Measurements from ENCODE around the gene BBS5.
"Not testable (repeated sequence)": the region's sequence is repeated elsewhere in the genome, so short reads cannot be mapped to it uniquely, and the experiment has no call there.

The BBS5 gene

GRCh38 chr2:169431772-169432171, 47.5 kb upstream of the BBS5 start:
- CTCF ChIA-PET; H3K9me3 ChIP-seq (ENCODE audit: control insufficient read depth, insufficient read depth, low read depth, low read length); POLR2A ChIA-PET; H3K4me3 ChIP-seq (ENCODE audit: low read depth, low read length); H3K27ac ChIP-seq (ENCODE audit: extremely low read depth, low read depth, low read length); H3K36me3 ChIP-seq (ENCODE audit: control insufficient read depth in 2 of 2, insufficient read depth in 1 of 2, low read length in 2 of 2); H3K4me1 ChIP-seq (ENCODE audit: control insufficient read depth, insufficient read depth, low read length): not testable (repeated sequence)
- peak; percentile 95 for TF ChIP-seq ZNF146 (tag by site-specific recombination; IDR thresholded peaks at IDR 0.05)
- TF ChIP-seq ZNF580 (tag by site-specific recombination; IDR thresholded peaks at IDR 0.05) = 0 out of 2 replicates have a peak, but pooled peaks have one; percentile 18

GRCh38 chr2:169434236-169434635, 45.1 kb upstream of the BBS5 start:
- H3K27ac ChIP-seq (ENCODE audit: extremely low read depth, low read depth, low read length); H3K4me3 ChIP-seq (ENCODE audit: low read depth, low read length); H3K4me1 ChIP-seq (ENCODE audit: control insufficient read depth, insufficient read depth, low read length); H3K36me3 ChIP-seq (ENCODE audit: control insufficient read depth in 2 of 2, insufficient read depth in 1 of 2, low read length in 2 of 2); POLR2A ChIA-PET; H3K9me3 ChIP-seq (ENCODE audit: control insufficient read depth, insufficient read depth, low read depth, low read length): not testable (repeated sequence)
- TF ChIP-seq REST (tag by site-specific recombination; IDR thresholded peaks at IDR 0.05) = peak; percentile 80
- CTCF ChIA-PET = interaction anchor here (0.6 to 0.7 kb wide), 3 partner anchors 14 to 1068 kb away, joined by 3 to 5 read pairs (median 3); no protein-coding TSS in a partner anchor

- TF ChIP-seq ZBTB10 (tag by site-specific recombination; IDR thresholded peaks at IDR 0.05) = no peak
- no peak for TF ChIP-seq ZNF654 (tag by site-specific recombination; IDR thresholded peaks at IDR 0.05; ENCODE audit: low read depth)
- TF ChIP-seq IKZF3 (tag by site-specific recombination; IDR thresholded peaks at IDR 0.05) = no peak
- TF ChIP-seq MEIS1 (CRISPR knock-in tag; IDR thresholded peaks at IDR 0.05; ENCODE audit: borderline replicate concordance) = no peak
- TF ChIP-seq ZNF146 (tag by site-specific recombination; IDR thresholded peaks at IDR 0.05) = no peak
- TF ChIP-seq ZNF202 (tag by site-specific recombination; IDR thresholded peaks at IDR 0.05; ENCODE audit: borderline replicate concordance) = no peak
- H3K27ac ChIP-seq (ENCODE audit: extremely low read depth, low read depth, low read length) = no peak overlapping the region
- 0 out of 2 replicates have a peak, but pooled peaks cover 2% of the 10 kb centered on the region for H3K4me1 ChIP-seq (ENCODE audit: control insufficient read depth, insufficient read depth, low read length)
- H3K36me3 ChIP-seq (ENCODE audit: control insufficient read depth in 2 of 2, insufficient read depth in 1 of 2, low read length in 2 of 2) = no peaks in the 10 kb centered on the region
- H3K9me3 ChIP-seq (ENCODE audit: control insufficient read depth, insufficient read depth, low read depth, low read length) = no peaks in the 10 kb centered on the region
- POLR2A ChIA-PET = no interaction called here
- CTCF ChIA-PET = interaction anchor here (0.8 to 1.5 kb wide), 2 partner anchors 13 to 971 kb away, joined by 3 to 6 read pairs; no protein-coding TSS in a partner anchor
- no peak overlapping the region for H3K4me3 ChIP-seq (ENCODE audit: low read depth, low read length)
These were observed 40.7 kb upstream of the BBS5 start for GRCh38 chr2:169438466-169439072.

GRCh38 chr2:169439900-169440299, 39.4 kb upstream of the BBS5 start:
- Histone ChIP-seq H3K27ac (ENCODE audit: extremely low read depth, low read depth, low read length) (no peak overlapping the region), H3K9me3 (ENCODE audit: control insufficient read depth, insufficient read depth, low read depth, low read length) (no peaks in the 10 kb centered on the region), H3K36me3 (ENCODE audit: control insufficient read depth in 2 of 2, insufficient read depth in 1 of 2, low read length in 2 of 2) (no peaks in the 10 kb centered on the region), H3K4me3 (ENCODE audit: low read depth, low read length) (no peak overlapping the region), H3K4me1 (ENCODE audit: control insufficient read depth, insufficient read depth, low read length) (0 out of 2 replicates have a peak, but pooled peaks cover 2% of the 10 kb centered on the region)
- ChIA-PET CTCF (interaction anchor here (0.6 kb wide), 2 partner anchors 30 to 1151 kb away, joined by 3 to 11 read pairs; no protein-coding TSS in a partner anchor), POLR2A (interaction anchor here (0.6 kb wide), 1 partner anchor 57 kb away, joined by 4 read pairs; no protein-coding TSS in a partner anchor)
- TF ChIP-seq PRDM4 (tag by site-specific recombination; IDR thresholded peaks at IDR 0.05) (no peak), KLF8 (tag by site-specific recombination; IDR thresholded peaks at IDR 0.05) (no peak), ZNF629 (tag by site-specific recombination; IDR thresholded peaks at IDR 0.05) (no peak), ZXDB (tag by site-specific recombination; IDR thresholded peaks at IDR 0.05) (no peak), ZNF341 (tag by site-specific recombination; IDR thresholded peaks at IDR 0.05; ENCODE audit: low read depth) (no peak), ZNF202 (tag by site-specific recombination; IDR thresholded peaks at IDR 0.05; ENCODE audit: borderline replicate concordance) (no peak), ZNF555 (tag by site-specific recombination; conservative IDR thresholded peaks at IDR 0.05) (no peak), ZNF768 (tag by site-specific recombination; IDR thresholded peaks at IDR 0.05) (no peak), ZNF169 (tag by site-specific recombination; IDR thresholded peaks at IDR 0.05) (no peak), ZNF529 (tag by site-specific recombination; IDR thresholded peaks at IDR 0.05; ENCODE audit: insufficient replicate concordance) (no peak), ZNF623 (tag by site-specific recombination; IDR thresholded peaks at IDR 0.05) (no peak)
